ENCODE measurements around the gene ABTB1.

ABTB1 gene

GRCh38 chr3:127690106-127690505, 17.4 kb downstream of the ABTB1 start:
- DNase-seq (ENCODE audit: low read depth in 1 of 2, low spot score in 1 of 2), result no peak
- H3K27me3 ChIP-seq (ENCODE audit: insufficient read depth, poor library complexity, severe bottlenecking), result no peaks in the 10 kb centered on the region
- H3K27ac ChIP-seq (replicated peaks), result no peak overlapping the region
- no peak overlapping the region for H3K4me3 ChIP-seq (replicated peaks; ENCODE audit: insufficient read depth, low read length)
- TF ChIP-seq POLR2AphosphoS5 (IDR thresholded peaks at IDR 0.05; ENCODE audit: low read depth), result no peak
- TF ChIP-seq SPI1 (IDR thresholded peaks at IDR 0.05; ENCODE audit: borderline replicate concordance, low read depth), result no peak
- TF ChIP-seq GABPA (IDR thresholded peaks at IDR 0.05; ENCODE audit: low read depth), result no peak
- no peak for TF ChIP-seq CTCF (IDR thresholded peaks at IDR 0.05; ENCODE audit: insufficient read depth, low read length)
- no peak for TF ChIP-seq REST (IDR thresholded peaks at IDR 0.05; ENCODE audit: insufficient replicate concordance, low read depth)

- no peak overlapping the region for H3K27ac ChIP-seq (replicated peaks)
- peak in 1 of 2 experiments; percentile 45 for DNase-seq (ENCODE audit: low read depth in 1 of 2, low spot score in 1 of 2)
- TF ChIP-seq SPI1 (IDR thresholded peaks at IDR 0.05; ENCODE audit: borderline replicate concordance, low read depth), result no peak
- TF ChIP-seq CTCF (IDR thresholded peaks at IDR 0.05; ENCODE audit: insufficient read depth, low read length), result peak; percentile 50
- TF ChIP-seq POLR2AphosphoS5 (IDR thresholded peaks at IDR 0.05; ENCODE audit: low read depth), result no peak
- TF ChIP-seq REST (IDR thresholded peaks at IDR 0.05; ENCODE audit: insufficient replicate concordance, low read depth), result no peak
- no peak for TF ChIP-seq GABPA (IDR thresholded peaks at IDR 0.05; ENCODE audit: low read depth)
- no peaks in the 10 kb centered on the region for H3K27me3 ChIP-seq (ENCODE audit: insufficient read depth, poor library complexity, severe bottlenecking)
- no peak overlapping the region for H3K4me3 ChIP-seq (replicated peaks; ENCODE audit: insufficient read depth, low read length)
Measured at GRCh38 chr3:127690823-127691452, 18.2 kb downstream of the ABTB1 start.

GRCh38 chr3:127691489-127691888, 18.7 kb downstream of the ABTB1 start:
- no peak for DNase-seq (ENCODE audit: low read depth in 1 of 2, low spot score in 1 of 2)
- TF ChIP-seq SPI1 (IDR thresholded peaks at IDR 0.05; ENCODE audit: borderline replicate concordance, low read depth) (no peak), REST (IDR thresholded peaks at IDR 0.05; ENCODE audit: insufficient replicate concordance, low read depth) (no peak), CTCF (IDR thresholded peaks at IDR 0.05; ENCODE audit: insufficient read depth, low read length) (no peak), POLR2AphosphoS5 (IDR thresholded peaks at IDR 0.05; ENCODE audit: low read depth) (no peak), GABPA (IDR thresholded peaks at IDR 0.05; ENCODE audit: low read depth) (no peak)
- Histone ChIP-seq H3K4me3 (replicated peaks; ENCODE audit: insufficient read depth, low read length) (no peak overlapping the region), H3K27me3 (ENCODE audit: insufficient read depth, poor library complexity, severe bottlenecking) (no peaks in the 10 kb centered on the region), H3K27ac (replicated peaks) (no peak overlapping the region)
